Hepatocyte (in vitro differentiated cells): ENCODE results near the gene THSD7B.

Source experiments
- EZH2 ChIP-seq: fragments of 200-600 bp; sonication (generic); IDR thresholded peaks from 2 replicates; pipeline ENCODE4 v1.6.1; 2016; ENCODE audit warnings: antibody characterized with exemption, mild to moderate bottlenecking, borderline replicate concordance
- TF ChIP-seq, protein P1 (sequence below): fragments of 200-600 bp; sonication (generic); IDR thresholded peaks from 2 replicates; pipeline ENCODE4 v1.5.1; 2016; ENCODE audit warnings: antibody characterized with exemption, mild to moderate bottlenecking; ENCODE audit not compliant: poor library complexity

DNA sequence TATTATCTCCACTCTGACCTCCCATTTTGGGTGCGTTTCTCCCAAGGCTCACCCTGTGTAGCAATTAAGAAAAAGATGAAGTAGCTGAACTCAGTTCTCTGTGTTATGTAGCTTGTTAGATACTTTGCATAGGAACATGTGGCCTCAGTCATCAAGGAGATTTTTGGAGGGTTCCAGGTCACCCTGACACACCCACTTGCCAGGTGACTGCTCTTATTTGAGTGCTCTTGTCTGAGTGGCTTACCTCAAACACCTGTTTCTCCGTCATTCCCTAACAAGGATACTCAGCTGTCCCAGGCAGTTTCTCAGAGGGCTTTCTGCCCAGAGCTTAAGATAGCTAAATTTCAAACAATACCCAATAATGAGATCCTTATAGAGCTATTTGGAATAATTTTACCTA is 621.7 kb downstream of the THSD7B start:
- TF ChIP-seq EZH2, result no peak
- TF ChIP-seq, protein P1, sequence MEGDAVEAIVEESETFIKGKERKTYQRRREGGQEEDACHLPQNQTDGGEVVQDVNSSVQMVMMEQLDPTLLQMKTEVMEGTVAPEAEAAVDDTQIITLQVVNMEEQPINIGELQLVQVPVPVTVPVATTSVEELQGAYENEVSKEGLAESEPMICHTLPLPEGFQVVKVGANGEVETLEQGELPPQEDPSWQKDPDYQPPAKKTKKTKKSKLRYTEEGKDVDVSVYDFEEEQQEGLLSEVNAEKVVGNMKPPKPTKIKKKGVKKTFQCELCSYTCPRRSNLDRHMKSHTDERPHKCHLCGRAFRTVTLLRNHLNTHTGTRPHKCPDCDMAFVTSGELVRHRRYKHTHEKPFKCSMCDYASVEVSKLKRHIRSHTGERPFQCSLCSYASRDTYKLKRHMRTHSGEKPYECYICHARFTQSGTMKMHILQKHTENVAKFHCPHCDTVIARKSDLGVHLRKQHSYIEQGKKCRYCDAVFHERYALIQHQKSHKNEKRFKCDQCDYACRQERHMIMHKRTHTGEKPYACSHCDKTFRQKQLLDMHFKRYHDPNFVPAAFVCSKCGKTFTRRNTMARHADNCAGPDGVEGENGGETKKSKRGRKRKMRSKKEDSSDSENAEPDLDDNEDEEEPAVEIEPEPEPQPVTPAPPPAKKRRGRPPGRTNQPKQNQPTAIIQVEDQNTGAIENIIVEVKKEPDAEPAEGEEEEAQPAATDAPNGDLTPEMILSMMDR, result no peak
